GM19397 (cell line): ENCODE data around the gene DPYD.
A peak's percentile ranks its signal among the peaks of the same experiment; 100 is the strongest.

ENCODE experiments used
- ATAC-seq: cut with Tn5 transposase; IDR thresholded peaks from one replicate; pipeline ENCODE4 v1.9.1; 2021; ENCODE audit warnings: mild to moderate bottlenecking, moderate library complexity; ENCODE audit not compliant: unreplicated experiment

The DPYD gene

GRCh38 chr1:97844552-97845089, 76.2 kb downstream of the DPYD start:
- no peak for ATAC-seq

DNA sequence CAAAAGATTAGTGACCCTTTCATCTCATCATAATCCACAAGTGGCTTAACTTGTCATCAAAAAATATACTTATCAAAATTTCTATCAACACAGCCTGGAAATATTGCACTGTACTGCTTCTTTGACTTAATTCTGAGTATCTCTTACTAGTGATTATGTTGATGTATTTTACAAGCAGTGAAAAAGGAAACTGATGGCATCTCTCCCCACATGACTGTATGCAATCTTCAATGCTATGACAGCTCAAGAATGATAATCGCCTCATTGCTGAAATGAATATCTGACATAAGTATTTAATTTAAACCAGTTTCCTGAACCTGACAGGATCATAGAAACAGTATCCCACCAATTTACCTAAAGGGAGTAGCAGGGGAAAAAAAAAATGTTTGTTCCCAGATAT, 79.5 kb downstream of the DPYD start:
- ATAC-seq: no peak

DNA sequence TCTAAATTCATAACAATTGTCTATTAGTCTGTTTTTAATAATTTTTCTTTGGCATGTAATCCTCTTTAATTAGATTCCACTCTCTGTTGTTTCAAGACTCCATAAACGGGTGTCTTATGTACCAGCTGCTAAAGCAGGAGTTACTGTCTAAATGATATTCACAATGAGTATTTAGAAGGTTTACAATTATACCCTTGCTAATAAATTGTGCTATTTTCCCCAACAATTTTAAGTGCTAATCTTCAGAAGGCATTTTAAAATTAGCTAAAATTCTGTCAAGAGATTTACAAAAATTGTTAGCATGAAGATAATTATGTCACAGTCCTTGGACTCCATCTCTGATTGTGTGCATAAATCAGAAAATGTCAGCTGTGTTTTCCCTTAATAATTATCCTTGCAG, 83.7 kb downstream of the DPYD start:
- ATAC-seq: no peak

GRCh38 chr1:97834899-97835298, 85.9 kb downstream of the DPYD start:
- ATAC-seq: no peak

GRCh38 chr1:97833881-97834280, 87.0 kb downstream of the DPYD start:
- no peak for ATAC-seq

DNA sequence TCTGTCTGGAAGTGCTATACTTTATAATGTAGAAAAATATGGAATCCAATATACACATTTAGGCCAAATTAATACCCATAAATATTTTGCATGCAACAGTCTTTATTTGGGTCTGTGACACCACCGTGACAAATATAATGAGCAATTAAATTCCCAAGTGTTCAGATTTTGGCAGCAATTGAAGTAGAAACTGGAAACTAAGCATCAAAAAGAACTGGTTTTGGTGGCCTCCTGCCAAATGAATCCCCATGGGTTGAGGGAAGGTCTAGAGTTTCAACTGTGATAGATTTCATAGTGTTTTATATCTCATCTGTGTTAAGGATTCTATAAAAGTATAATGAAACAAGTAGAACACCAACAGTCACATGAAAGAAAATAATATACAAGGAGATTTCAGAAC, 88.4 kb downstream of the DPYD start:
- no peak for ATAC-seq

- peak; percentile 76 for ATAC-seq
These were observed 92.9 kb downstream of the DPYD start for GRCh38 chr1:97827887-97828286.

GRCh38 chr1:97826820-97827219, 94.0 kb downstream of the DPYD start:
- no peak for ATAC-seq

- no peak for ATAC-seq
These were observed 96.2 kb downstream of the DPYD start for GRCh38 chr1:97824624-97825023.

DNA sequence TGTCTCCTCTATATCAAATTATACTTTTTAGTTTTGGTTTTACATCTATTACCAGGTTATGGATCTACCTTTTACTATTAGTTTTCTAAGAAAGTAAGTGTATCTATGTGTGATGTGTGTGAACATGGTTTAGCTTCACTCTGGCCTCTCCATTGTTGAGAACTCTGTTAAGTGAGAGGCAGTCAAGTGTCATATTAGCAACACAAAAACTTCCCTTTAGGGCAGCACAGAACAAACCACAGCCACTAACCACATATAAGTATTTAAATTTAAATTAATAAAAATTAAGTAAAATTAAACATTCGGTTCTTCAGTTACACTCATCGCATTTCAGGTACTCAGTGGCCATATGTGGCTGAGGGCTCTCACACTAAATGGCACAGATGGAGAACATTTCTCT, 96.6 kb downstream of the DPYD start:
- ATAC-seq: no peak

DNA sequence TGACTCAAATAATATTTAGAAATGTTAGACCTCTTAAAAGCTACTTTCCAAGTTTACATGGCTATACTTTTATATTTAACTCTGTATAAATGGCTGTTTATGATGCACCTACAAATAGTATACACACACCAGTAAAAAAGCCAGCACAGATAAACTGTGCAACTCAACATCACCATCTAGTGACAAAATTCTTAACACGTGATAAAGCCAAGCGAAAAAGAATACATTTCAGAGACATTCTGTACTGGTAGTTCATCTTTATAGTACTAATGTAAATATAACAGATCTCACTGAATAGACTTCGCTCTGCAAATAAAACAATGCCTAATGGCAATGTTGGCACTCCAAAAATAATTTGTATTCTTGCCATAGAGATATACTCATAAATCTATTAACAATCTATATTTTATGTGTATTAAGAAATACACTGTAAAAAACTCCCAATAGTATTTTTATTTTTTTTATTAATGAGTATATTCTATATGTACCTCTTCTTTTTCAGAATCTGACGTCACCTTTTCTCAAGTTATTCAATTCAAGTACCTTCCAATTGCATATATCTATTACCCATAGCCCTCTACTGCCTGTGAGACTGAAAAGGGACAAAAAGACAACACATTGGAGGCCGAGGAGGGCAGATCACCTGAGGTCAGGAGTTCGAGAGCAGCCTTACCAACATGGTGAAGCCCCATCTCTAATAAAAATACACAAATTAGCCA, 100.2 kb downstream of the DPYD start:
- ATAC-seq: peak; percentile 64

DNA sequence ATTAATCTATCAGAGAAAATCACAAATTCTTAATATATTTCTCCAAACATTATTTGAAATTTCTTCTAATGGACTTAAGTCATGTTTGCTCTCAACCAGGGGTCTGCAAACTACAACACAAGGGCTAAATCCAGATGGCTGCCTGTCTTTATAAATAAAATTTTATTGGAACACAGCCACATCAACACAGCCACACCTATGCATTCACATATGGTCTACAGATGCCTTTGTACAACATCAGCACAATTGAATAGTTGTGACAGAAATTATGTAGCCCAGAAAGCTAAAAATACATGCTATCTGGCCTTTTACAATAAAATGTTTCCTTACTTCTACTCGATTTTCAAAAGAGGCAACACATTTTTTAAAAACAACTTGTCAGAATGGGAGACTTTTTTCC, 103.9 kb downstream of the DPYD start:
- ATAC-seq: no peak

DNA sequence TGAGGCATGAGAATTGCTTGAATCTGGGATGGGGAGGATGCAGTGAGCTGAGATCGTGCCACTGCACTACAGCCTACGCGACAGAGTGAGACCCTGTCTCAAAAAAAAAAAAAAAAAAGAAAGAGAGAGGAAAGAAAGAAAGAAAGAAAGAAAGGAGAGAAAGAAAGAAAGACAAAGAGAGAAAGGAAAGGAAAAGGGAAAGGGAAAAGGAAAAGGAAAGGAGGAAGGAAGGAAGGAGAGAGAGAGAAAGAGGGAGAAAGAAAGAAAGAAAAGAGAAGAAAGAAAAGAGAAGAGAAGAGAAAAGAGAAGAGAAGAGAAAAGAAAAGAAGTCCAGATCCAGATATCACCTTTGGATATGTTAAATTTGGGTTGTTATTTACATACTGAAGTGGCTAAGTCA, 106.0 kb downstream of the DPYD start:
- ATAC-seq: no peak

DNA sequence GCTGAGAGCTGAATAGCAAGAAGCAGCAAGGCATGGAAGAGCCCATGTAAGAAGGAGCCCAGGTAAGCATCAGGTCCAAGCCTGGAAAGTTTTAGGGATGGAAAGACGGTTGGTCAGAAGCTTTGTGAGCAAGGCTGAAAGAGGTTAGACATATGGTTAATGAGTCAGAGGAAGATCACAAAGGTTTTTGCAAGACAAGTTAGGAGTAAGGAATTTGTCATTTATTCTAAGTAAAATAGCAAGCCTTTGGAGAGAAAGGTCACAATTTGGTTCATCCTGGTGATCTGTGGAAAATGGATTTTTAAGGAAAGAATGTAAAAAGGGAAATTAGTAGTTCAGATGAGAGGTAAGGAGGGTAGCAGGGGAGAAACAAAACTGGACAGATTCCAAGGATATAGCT, 106.7 kb downstream of the DPYD start:
- ATAC-seq: no peak

- ATAC-seq: no peak
These were observed 108.8 kb downstream of the DPYD start for GRCh38 chr1:97812076-97812475.

DNA sequence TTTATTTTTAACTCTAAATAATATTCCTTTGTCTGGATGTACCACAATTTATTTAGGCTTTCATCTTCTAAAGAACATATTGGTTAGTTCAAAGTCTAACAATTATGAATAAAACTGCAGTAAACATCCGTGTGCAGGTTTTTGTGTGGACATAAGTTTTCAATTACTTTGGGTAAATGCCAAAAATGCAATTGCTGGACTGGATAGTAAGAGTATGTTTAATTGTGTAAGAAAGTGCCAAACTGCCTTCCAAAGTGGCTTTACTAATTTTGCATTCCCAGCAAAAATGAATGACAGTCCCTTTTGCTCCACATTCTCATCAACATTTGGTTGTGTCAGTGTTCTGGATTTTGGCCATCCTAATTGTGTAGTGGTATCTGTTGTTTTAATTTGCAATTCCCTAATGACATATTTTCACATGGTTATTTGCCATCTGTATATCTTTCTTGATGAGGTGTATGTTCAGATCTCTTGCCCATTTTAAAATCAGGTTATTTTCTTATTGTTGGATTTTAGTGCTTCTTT, 113.8 kb downstream of the DPYD start:
- ATAC-seq: no peak

- ATAC-seq: no peak
These were observed 114.5 kb downstream of the DPYD start for GRCh38 chr1:97806326-97806725.

DNA sequence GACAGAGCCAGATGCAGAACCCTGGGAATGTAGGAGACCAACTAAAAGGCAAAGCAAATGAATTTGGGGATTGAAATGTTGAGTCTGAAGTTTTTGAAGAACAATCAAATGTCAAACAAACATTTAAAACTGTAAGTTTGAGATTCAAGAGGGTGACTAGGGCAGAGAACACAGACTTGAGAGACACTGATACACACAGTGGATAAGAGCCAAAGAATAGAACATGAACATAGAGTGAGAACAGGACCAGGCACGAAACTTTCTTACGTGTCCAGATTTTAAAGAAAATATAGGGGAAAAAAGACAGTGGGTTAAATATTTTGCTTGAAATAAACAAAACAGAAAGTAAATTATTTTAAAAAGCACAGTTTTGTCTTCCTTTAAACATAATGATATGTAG, 115.7 kb downstream of the DPYD start:
- ATAC-seq: no peak

DNA sequence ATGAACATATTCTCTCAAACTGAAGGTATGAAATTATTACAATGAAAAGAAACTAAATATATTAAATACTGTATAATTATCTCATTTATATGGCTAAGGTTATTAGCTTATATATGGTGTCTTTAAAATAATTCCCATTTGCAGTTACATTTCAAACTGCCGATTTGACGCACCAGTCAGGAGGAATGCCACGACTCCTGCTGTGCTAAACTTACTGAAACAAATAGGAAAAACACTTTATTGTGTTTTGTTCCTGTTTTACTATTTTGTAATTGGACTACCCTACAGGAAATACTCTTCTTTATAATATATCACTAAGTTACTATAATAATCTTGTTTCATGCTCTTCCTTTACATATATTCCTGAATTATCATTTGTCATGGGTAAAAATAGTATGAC, 117.8 kb downstream of the DPYD start:
- no peak for ATAC-seq

DNA sequence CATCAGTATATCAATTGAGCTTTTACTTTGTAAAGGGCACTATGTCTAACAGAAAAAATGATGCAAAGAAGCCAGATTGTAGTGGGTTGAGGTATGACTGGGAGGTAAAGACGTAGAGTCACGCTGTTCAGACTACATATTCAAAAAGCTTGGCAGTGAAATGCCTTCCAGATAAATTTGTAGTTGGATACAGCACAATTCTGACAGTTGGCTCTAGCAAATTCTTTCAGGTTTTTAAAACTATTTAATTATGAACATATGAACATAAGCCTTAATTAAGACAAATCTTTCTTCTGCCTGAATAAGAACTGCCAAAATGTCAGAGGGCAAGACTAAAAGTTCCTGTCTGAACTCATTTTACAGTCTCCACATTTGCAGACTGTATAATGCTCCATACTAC, 118.8 kb downstream of the DPYD start:
- no peak for ATAC-seq

DNA sequence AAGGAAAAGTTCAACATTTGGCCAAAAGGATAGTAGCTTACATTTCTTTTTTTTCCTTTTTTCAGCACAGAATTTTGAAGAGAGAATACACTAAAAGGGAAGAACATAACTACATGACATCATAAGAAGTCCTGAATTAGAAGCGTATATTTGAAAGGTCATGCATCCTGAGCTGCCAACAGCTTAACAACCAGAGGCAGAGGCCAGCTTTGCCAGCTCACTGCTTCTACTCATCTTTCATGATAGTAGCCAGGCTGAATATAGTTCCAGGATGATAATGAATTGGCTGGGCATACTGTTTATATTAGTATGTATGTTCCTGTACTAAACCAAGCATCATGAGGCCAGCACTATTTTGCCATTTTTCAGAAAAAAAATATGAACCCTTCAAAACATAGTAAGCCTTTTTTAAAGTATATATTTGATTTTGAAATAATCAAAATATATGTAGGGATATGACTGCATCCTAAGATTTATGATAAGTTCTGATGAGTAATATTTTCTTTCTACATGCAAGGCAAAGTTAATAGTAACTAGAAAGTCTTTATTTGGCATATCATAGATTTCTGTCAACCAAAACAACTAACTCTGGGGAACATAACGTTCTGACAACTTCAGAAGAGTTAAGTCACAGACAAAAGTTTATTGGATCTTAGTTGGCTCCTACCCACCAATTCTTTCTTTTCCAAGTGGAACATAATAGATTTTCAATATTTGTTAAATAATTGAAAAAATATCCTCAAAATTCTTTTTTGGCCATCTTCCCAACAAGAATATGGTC, 123.2 kb downstream of the DPYD start:
- no peak for ATAC-seq

- ATAC-seq: no peak
These were observed 124.1 kb downstream of the DPYD start for GRCh38 chr1:97796711-97797110.
